Measurements from ENCODE around the gene PWP1.

The PWP1 gene

GRCh38 chr12:107649661-107650061 is 35.9 kb upstream of the PWP1 start:
- ATAC-seq: no peak
- no peak for TF ChIP-seq ZC3H10 (CRISPR knock-in tag; IDR thresholded peaks at IDR 0.05)
- no peak for TF ChIP-seq ZFP30 (CRISPR knock-in tag; IDR thresholded peaks at IDR 0.05)
- no peak for TF ChIP-seq POU6F1 (CRISPR knock-in tag; IDR thresholded peaks at IDR 0.05; ENCODE audit: borderline replicate concordance, low read depth)
- no peak for TF ChIP-seq BACH2 (CRISPR knock-in tag; IDR thresholded peaks at IDR 0.05; ENCODE audit: borderline replicate concordance)
- TF ChIP-seq SNAI2 (CRISPR knock-in tag; IDR thresholded peaks at IDR 0.05): no peak
- no peak for TF ChIP-seq TCF4 (CRISPR knock-in tag; IDR thresholded peaks at IDR 0.05; ENCODE audit: borderline replicate concordance)
- no peak for TF ChIP-seq ESRRG (CRISPR knock-in tag; IDR thresholded peaks at IDR 0.05)
- no peak for TF ChIP-seq CSRNP3 (CRISPR knock-in tag; IDR thresholded peaks at IDR 0.05)
- TF ChIP-seq ZNF70 (CRISPR knock-in tag; IDR thresholded peaks at IDR 0.05): no peak
- no peak for TF ChIP-seq RARB (CRISPR knock-in tag; IDR thresholded peaks at IDR 0.05)

GRCh38 chr12:107650977-107651376 is 34.6 kb upstream of the PWP1 start:
- no peak for ATAC-seq
- no peak for TF ChIP-seq CSRNP3 (CRISPR knock-in tag; IDR thresholded peaks at IDR 0.05)
- TF ChIP-seq SNAI2 (CRISPR knock-in tag; IDR thresholded peaks at IDR 0.05): no peak
- no peak for TF ChIP-seq ZNF565 (CRISPR knock-in tag; conservative IDR thresholded peaks at IDR 0.05; ENCODE audit: low read depth)

- TF ChIP-seq CREB5 (CRISPR knock-in tag; IDR thresholded peaks at IDR 0.05; ENCODE audit: low read depth): no peak
- TF ChIP-seq RARB (CRISPR knock-in tag; IDR thresholded peaks at IDR 0.05): no peak
- TF ChIP-seq ZFP3 (CRISPR knock-in tag; IDR thresholded peaks at IDR 0.05): no peak
- no peak for TF ChIP-seq ESRRG (CRISPR knock-in tag; IDR thresholded peaks at IDR 0.05)
- no peak for TF ChIP-seq BACH2 (CRISPR knock-in tag; IDR thresholded peaks at IDR 0.05; ENCODE audit: borderline replicate concordance)
- TF ChIP-seq OSR1 (CRISPR knock-in tag; IDR thresholded peaks at IDR 0.05): no peak
- no peak for TF ChIP-seq ZFP30 (CRISPR knock-in tag; IDR thresholded peaks at IDR 0.05)
- TF ChIP-seq GLIS3 (CRISPR knock-in tag; IDR thresholded peaks at IDR 0.05): no peak
- TF ChIP-seq PPARA (CRISPR knock-in tag; IDR thresholded peaks at IDR 0.05; ENCODE audit: borderline replicate concordance): no peak
- no peak for TF ChIP-seq ZNF565 (CRISPR knock-in tag; conservative IDR thresholded peaks at IDR 0.05; ENCODE audit: low read depth)
- no peak for TF ChIP-seq PATZ1 (CRISPR knock-in tag; IDR thresholded peaks at IDR 0.05; ENCODE audit: borderline replicate concordance)
- no peak for TF ChIP-seq POU6F1 (CRISPR knock-in tag; IDR thresholded peaks at IDR 0.05; ENCODE audit: borderline replicate concordance, low read depth)
- no peak for TF ChIP-seq TSHZ2 (CRISPR knock-in tag; IDR thresholded peaks at IDR 0.05)
- TF ChIP-seq ARNTL (CRISPR knock-in tag; IDR thresholded peaks at IDR 0.05; ENCODE audit: borderline replicate concordance, low read depth): no peak
- TF ChIP-seq SNAI2 (CRISPR knock-in tag; IDR thresholded peaks at IDR 0.05): no peak
- TF ChIP-seq TCF4 (CRISPR knock-in tag; IDR thresholded peaks at IDR 0.05; ENCODE audit: borderline replicate concordance): no peak
- TF ChIP-seq CSDC2 (CRISPR knock-in tag; IDR thresholded peaks at IDR 0.05): no peak
- no peak for ATAC-seq
Observed at GRCh38 chr12:107651571-107652449, 33.8 kb upstream of the PWP1 start.
